Islet of Langerhans (tissue), 1 donor: ENCODE measurements around the gene NKAIN4.
"Not testable (repeated sequence)": the region's sequence is repeated elsewhere in the genome, so short reads cannot be mapped to it uniquely, and the experiment has no call there.

Experiments used
- FAIRE-seq: peaks from one replicate; lab custom pipeline; 2011; peaks lifted over from hg19 to GRCh38; lab: Jason Lieb, UNC

The NKAIN4 gene

DNA sequence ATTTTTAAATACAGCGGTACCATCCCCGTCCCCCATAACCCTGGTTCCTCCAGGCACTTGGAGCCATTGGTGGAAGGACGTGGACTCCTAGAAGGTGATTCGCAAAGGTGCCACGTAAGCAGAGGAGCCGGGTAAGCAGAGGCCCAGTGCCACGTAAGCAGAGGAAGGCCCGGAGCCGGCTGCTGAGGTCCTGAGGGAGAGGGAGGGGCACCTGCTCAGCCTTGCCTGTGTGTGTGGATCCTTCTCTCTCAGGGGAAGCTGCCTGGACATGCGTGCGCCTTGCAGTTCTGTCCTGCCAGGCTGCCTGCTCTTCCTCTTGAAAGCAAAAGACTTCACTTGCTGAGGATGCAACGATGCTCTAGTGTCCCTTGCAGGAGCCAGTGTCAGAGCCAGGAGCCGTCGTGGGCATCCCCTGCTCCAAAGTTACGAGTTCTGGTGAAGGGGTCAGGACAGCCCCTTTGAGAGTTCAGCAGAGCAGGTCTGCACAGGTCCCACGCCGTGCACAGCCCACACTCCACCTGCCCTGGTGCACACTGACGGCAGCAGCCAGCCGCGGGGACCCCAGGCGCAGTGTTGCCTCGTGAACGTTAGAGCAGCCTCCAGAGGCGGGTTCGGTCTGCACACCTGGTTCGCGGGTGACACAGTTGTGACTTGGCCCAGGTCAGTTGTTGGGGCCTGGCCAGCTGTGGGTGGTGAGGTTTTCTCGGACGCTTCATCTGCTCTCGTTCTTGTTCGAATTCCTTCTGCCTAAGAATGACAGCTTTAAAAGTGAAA is 1.9 kb upstream of the NKAIN4 start:
- no peak for FAIRE-seq

DNA sequence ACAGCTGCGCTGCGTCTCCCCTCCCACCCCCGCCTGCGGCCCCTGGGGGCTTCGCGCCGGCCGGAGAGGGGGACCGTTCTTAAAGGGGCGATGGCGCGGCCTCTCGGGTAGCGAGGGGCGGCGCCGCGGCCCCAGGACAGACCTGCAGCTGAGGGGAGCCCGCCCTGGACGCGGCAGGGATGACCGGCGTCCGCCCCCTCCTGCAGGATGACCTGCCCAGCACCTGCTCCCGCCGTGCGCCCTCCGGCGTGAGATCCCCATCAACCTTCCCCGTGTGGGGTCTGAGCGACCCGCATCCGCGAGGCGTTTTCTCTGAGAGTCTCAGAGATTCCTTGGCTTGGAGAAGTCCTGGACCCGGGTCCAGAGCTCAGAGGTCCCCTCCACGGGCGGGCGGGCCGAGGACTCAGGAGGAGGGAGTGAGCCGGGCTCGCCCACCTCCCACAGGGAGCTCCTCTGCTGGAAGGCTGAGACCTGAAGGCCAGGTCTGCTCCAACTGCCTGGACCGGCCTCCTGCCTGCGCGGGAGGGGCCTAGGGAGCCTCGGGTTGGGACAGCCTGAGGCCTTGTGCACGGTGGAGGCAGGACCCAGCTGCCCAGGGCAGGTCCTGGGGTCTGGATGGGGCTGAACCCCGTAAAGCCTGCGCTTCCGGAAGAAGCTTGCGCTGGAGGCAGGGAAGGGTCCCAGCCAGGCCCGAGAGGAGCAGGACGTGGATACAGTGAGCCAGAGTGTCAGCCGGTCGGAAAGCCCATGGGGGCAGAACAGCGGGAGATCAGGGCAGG is 532 bp upstream of the NKAIN4 start:
- no peak for FAIRE-seq

DNA sequence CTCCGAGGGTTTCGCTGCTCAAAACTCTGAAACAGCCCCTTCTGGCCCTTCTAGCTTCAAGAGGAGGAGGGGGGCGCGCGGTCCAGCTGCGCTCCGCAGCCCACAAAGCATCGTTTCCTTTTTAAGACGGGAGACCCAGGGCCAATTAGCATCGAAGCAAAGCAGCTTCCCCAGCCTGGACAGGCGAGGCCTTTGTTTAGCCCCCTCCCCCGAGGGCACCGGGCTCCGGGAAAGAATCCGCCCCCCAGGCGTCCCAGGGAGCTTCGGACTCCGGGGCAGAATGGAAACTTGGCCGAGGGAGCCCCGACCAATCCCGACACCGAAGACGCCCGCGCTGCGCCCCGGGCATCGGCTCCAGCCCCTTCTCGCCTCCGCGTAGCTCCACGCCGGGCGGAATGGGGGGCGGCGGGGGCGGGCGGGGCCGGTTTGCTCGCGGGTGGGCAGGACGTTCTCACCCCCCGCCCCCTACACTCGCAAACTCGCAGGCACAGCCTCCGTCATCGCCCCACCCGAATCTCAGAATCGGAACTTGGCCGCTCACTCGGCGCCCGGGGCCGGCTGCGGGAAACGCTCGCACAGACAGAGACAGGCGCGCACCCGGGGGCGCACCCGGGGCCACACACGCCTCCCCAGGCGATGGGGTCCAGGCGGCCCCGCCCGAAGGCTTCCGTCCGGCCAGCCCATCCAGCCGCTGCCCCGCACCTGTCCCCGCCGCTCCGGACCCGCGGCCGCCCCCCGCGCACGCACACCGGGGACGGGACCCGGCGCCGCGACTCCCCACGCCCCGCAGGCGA is 628 bp downstream of the NKAIN4 start:
- FAIRE-seq, result no peak

DNA sequence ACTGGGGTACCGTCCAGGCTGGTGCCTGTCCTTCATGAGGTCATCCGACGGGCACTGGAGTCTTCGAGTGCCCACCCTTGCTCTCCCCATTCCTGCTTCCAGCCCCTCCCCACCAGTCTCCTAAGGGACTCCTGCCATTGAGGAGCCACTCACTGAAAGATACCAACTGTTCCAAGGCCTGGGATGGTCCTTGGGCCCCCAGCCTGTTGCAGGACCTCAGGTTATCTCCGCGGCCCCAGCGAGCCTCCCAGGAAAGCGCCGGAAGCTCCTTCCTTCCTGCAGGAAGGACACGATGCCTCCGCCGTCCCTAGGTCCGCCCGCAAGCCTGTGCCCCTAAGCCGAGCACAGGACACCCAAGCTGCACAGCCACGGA is 1.2 kb downstream of the NKAIN4 start:
- FAIRE-seq, result no peak

DNA sequence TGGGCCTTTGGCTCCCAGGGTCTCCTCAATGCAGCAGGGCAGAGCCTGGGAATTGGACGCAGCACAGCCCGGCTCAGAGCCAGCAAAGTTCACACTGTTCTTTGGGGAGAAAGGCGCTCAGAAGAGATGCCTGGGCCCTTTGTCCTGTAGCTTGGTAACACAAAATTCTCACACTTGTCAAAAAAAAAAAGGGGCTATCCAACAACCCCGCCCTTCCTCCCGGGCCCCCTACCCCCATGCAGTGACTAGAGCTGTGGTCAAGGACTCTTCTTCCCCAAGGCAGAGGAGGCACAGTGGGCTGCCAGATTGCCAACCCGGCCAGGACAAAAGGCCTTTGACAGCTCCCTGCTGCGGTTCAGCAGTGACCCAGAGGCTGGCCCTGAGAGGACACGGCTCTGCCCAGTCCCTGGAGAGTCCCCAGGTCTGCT is 2.0 kb downstream of the NKAIN4 start:
- no peak for FAIRE-seq

DNA sequence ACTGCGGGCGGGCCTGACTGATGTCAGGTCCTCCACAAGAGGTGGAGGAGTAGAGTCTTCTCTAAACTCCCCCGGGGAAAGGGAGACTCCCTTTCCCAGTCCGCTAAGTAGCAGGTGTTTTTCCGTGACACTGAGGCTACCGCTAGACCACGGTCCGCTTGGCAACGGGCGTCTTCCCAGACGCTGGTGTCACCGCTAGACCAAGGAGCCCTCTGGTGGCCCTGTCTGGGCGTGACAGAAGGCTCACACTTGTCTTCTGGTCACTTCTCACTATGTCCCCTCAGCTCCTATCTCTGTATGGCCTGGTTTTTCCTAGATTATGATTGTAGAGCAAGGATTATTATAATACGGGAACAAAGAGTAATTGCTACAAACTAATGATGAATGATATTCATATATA is 2.9 kb downstream of the NKAIN4 start:
- FAIRE-seq, result not testable (repeated sequence)

DNA sequence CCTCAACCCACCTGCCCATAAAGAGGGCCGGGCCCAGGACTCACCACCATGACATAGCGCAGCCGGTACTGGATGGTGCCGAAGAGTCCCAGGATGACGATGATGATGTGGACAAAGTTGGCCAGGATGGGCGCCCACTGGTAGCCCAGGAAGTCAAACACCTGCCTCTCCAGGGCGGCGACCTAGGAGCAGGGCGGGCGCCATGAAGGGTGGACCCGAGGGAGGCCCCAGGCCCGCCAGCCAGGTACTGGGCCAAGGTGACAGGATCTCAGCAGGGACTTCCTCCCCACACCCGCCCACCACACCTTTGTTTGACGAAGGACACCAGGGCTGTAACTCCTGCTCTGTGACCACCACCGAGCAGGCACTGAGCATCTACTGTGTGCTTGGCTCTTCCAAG is 4.4 kb downstream of the NKAIN4 start:
- FAIRE-seq, result no peak

DNA sequence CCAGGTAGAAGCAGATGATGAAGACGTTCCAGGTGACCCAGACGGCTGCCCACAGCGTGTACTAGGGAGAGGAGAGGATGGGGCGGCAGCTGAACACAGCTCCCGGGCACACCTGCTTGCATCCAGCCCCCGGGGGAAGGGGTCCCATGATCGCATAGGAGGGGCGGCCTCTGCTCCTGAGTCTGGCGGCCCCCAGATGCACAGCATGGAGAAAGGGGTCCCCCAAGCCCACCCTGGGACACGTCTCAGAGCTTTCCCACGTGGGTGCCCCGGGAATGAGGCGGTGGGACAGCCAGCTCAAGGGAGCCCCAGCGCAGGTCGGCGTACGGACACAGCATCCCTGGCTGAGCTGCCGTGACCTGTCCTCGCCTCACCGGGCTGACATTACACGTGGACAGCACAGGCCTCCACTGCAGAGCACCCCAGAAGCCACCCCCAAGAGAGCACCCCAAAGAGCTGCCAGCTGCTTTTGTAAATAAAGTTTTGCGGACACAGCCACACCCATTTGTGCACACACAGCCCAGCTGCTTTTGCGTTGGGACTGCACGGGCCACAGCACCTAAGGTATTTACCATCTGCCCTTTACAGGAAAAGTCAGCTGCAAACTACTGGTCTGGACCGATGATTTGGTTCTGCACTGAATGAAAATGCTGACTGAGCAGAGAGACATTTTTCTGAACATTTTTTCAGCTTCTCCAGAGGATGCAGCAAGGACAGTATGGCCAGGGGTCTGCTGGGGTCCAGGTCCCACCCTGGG is 5.2 kb downstream of the NKAIN4 start:
- no peak for FAIRE-seq

DNA sequence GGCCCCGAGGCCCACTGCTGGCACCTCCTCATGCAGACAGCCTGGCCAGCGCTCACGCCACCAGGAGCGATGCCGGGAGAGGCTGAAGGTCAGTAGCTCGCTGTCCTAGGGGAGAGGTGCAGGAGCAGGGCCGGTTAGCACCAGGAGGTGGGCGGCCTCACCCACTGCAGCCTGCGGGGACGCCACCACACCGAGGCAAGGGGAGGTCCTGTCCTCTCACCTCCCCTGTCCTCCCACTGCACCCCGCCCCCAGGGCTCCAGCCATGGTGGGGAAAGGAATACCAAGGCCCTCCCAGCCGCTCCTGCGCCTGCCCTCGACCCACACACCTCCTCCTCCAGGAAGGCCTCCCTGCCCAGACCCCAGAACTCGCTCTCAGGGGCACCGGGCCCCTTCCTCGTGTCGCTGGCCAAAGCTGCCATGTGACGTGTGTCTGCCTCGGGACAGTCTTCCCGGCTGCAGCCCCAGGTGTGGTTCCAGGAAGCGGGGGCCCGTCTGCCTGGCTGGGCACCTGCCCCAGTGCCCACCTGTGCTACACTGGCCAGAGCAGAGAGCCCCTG is 6.5 kb downstream of the NKAIN4 start:
- no peak for FAIRE-seq

DNA sequence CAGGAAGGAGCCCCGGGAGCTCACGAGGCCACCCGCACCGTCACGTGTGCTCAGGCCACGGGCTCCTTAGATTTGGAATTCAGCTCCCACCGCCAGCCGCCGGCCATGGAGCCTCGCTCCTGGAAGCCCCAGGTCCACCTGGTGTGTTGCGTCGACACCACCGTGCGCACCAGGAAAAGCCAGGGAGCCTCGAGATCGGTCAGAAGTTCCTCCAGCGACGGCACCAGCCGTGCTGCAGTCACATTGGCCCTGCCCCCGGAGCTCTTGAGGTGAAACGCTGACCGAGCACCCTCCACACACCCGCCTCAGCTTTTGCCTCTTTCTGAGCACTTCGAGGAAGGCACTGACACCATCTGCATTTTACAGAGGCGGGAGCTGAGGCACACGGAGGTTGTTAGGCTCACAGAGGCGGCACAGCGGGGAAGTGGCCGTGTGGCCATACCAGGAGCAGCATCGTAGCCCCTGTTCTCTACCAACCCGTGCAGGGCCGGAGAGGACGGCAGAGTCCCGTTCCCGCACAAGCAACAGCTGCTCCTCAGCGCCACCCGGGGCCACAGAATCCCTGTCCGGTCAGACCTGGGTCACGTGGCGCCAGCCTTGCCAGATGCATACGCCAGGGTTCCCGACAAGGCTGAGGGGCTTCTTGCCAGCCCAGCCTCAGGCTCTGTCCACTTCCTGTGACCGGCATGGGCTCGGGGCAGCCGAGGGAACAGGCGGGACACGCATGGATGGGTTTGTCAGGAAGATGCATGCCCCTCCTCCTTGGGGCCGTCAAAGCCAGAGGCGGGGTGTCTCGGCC is 7.6 kb downstream of the NKAIN4 start:
- no peak for FAIRE-seq

DNA sequence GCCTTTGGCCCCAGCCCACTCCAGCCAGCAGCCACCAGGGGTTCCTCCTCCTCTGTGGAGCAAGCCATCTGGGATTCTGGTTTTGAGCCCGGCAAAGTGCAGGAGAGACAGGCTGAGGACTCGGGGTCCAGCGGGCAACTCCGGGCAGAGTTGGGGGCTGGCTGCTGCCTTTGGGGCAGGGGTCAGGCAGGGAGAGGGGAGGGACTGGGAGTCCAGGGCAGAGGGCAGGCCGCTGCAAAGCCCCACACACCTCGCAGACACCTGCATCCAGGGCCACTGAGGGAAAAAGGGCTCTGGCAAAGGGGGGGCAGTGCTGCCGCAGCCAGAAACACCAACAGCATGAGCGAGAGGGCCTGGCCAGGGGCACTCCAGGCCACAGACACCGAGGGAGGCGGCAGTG is 9.8 kb downstream of the NKAIN4 start:
- no peak for FAIRE-seq

DNA sequence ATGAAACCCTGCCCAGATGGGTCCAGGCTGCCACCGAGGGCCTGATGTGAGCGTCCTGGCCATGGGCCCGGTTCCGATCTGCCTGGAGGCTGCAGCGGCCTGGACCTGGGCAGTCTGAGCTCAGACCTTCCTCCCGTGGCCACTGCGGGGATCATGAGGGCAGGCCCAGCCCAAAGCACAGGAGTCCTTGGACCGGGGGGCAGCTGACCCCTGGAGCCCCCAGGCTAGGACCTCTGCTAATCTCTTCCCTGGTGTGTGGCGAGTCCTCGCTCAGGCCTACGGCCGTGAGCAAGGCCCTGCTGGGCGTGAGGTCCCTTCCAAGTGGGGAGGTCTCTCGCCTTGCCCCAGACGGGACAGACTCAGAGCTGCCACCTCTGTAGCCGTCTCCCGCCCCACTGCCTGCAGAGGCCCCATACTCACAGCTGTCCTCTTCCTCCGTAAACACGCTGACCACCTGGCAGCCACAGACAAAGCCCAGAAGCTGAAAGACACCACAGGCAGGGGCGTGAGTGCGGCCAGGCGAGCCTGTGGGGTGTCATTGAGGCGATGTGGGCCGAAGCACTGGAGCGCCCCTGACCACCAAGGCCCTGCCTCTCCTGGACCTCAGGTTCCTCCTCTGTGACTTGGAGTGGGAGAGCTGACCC is 10.5 kb downstream of the NKAIN4 start:
- FAIRE-seq, result no peak

DNA sequence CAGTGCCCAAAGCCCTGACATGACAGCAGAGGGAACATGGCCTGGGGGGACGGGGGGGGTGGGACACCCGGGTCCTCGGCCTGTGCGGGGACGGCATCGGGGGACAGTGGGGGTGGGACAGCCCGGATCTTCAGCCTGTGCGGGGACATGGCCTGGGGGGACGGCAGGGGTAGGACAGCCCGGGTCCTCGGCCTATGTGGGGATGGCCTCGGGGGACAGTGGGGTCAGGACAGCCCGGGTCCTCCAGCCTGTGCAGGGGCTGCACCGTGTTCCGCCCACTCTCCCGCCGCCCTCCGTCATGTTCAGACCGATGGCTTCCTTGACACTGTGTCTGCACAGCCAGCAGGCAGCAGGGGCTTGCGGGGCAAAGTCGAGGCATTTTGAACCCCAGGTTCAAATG is 11.5 kb downstream of the NKAIN4 start:
- FAIRE-seq, result no peak

DNA sequence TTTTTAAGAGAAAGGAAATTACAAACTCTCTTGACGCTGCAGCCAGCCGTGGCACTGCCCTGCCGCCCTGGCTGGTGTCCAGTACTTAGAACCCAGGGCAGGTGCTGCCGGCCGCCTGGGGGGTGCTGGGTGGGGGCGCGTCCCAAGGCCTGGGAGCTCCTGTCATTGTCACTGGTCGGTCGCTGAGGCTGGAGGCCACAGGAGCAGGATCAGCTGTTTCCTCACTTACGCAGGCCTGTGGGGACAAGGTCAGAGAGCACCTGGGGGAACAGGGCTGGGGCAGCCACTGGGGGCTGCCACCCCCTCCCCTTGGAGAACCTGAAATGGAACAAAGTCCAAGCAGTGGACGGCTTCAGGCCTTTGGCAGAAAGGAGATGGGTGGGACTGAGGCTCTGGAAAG is 13.0 kb downstream of the NKAIN4 start:
- no peak for FAIRE-seq

DNA sequence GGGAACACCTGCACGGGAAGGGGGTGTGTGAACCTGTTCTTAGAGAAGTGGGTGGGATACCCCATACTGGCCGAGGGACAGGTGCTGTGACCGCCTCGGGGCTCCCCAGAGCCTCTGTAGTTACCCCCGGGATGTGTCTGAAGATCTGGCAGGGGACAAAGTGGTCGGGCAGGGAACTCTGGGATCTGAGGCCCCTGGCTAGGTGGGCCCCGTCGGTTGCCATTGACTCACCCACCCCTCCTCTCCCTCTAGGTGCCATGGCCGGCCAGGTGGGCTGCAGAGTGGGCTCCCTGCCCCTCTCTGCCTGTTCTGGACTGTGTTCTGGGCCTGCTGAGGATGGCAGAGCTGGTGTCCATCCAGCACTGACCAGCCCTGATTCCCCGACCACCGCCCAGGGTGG is 14.3 kb downstream of the NKAIN4 start:
- FAIRE-seq, result no peak

DNA sequence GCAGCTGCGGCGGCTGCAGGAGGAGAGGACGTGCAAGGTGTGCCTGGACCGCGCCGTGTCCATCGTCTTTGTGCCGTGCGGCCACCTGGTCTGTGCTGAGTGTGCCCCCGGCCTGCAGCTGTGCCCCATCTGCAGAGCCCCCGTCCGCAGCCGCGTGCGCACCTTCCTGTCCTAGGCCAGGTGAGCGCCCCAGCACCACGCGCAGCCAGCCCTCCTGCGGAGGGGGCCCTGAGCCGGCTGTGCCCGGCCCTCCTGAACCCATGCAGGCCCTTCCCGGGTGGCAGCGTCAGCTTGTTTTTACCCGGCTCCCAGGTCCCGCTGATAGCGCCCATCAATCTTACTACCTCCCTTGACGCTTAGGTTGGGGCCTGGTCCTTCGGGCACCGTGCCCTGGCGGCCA is 14.8 kb downstream of the NKAIN4 start:
- FAIRE-seq, result no peak

DNA sequence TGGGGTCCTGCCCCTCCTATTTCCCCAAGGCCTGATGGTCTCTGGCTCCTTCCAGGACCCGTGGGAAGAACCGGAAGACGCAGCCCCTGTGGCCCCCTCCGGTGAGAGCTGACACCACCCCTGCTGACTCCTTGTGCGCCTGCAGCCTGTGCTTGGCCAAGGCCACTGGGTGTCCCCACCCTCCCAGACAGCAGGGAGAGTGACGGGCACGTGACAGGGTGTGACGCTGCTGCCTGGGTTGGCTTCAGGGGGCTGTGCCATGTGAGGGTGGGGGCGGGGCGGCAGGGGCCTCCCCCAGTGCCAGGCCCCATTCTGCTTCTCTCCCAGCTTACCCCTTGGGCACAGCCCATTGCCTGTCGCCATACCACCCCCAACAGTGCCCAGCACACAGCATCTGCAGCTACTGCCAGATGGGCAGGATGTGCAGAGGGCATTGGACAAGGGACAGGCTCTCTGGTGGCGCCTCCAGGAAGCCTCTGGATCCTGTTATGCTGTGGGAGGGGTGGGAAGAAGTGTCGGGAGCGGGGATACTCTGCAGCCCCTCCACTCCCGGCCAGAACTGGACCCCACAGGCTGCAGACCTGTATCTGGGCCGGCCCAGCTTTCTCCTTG is 15.6 kb downstream of the NKAIN4 start:
- no peak for FAIRE-seq

DNA sequence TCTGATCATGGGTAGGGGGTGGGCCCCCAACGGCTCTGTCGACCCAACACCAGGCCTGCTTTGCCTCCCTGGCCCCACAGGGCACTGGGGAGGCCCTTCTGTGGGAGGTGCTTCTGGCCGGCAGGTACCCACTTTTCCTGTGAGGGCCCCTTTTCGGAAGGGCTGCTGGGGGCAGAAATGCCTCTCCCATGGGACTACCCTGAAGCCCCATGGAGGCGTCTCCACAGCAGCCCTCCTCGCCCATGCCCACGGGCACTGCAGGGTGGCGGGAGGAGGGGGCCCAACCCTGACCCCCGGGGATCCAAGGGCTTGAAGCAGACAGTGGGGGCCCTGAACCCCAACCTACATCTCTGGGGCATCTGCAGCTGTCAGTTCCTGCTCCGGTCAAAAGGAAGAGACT is 16.2 kb downstream of the NKAIN4 start:
- FAIRE-seq, result no peak

DNA sequence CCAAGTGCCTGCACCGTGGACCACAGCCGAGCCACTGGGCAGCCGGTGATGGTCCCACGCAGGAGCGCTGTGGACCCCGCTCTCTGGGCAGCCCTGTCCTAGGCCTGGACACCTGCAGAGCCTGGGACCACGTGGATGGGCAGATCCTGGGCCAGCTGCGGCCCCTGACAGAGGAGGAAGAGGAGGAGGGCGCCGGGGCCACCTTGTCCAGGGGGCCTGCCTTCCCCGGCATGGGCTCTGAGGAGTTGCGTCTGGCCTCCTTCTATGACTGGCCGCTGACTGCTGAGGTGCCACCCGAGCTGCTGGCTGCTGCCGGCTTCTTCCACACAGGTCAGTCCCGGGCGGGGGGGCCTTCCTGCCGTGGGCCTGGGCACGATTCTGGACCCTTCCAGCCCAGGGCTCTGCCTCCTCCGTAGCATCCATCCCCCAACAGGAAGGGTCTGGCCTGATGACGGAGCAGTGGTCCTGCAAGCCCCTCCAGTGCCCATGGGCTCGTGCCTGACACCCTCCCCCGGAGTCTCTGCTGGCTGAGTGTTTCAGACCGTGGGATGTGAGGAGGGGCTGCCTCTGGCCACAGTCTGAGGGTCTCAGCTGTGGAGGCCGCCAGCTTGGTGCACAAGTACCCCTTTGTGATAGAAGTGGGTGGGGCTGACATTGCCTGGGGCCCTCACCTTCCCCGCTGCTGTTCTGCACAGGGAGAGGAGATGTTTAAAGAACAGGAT is 18.0 kb downstream of the NKAIN4 start:
- no peak for FAIRE-seq
